Stomach (tissue), 4 donors: ENCODE data around the gene TMED3.

ENCODE experiments used
- POLR2A ChIP-seq, 4 donors: fragments of 450-650 bp; IDR thresholded peaks; one replicate each; pipeline ENCODE4 v1.6.1; 2016; ENCODE audit warnings: antibody characterized with exemption in 4 of 4, control low read depth in 2 of 4, mild to moderate bottlenecking in 1 of 4, moderate library complexity in 1 of 4
- TF ChIP-seq, protein P1 (sequence below), 7 experiments: fragments of 450-650 bp in 4 of 7; fragments of 200-600 bp in 3 of 7; sonication (generic) in 3 of 7; IDR thresholded peaks; one replicate each; pipeline ENCODE4 v1.5.1; 2016 to 2019; ENCODE audit warnings: antibody characterized with exemption in 7 of 7, control low read depth in 2 of 7, mild to moderate bottlenecking in 1 of 7

GRCh38 chr15:79371591-79371990 is 60.7 kb downstream of the TMED3 start:
- TF ChIP-seq, protein P1, sequence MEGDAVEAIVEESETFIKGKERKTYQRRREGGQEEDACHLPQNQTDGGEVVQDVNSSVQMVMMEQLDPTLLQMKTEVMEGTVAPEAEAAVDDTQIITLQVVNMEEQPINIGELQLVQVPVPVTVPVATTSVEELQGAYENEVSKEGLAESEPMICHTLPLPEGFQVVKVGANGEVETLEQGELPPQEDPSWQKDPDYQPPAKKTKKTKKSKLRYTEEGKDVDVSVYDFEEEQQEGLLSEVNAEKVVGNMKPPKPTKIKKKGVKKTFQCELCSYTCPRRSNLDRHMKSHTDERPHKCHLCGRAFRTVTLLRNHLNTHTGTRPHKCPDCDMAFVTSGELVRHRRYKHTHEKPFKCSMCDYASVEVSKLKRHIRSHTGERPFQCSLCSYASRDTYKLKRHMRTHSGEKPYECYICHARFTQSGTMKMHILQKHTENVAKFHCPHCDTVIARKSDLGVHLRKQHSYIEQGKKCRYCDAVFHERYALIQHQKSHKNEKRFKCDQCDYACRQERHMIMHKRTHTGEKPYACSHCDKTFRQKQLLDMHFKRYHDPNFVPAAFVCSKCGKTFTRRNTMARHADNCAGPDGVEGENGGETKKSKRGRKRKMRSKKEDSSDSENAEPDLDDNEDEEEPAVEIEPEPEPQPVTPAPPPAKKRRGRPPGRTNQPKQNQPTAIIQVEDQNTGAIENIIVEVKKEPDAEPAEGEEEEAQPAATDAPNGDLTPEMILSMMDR (IDR thresholded peaks at IDR 0.05) = no peak
- no peak for TF ChIP-seq POLR2A (IDR thresholded peaks at IDR 0.05)
